ENCODE measurements around the gene EIF2B4. TPM values are rescaled to one million over a fixed set of nuclear protein-coding genes. Genes with fewer than 3 reads are reported as not detected.

The EIF2B4 gene
- total and polyA plus RNA-seq, 2 of the 13 experiments (the other 11 are each of a cell fraction or from before 2014, with no cell fraction given): 91.5 to 96.4 TPM

DNA sequence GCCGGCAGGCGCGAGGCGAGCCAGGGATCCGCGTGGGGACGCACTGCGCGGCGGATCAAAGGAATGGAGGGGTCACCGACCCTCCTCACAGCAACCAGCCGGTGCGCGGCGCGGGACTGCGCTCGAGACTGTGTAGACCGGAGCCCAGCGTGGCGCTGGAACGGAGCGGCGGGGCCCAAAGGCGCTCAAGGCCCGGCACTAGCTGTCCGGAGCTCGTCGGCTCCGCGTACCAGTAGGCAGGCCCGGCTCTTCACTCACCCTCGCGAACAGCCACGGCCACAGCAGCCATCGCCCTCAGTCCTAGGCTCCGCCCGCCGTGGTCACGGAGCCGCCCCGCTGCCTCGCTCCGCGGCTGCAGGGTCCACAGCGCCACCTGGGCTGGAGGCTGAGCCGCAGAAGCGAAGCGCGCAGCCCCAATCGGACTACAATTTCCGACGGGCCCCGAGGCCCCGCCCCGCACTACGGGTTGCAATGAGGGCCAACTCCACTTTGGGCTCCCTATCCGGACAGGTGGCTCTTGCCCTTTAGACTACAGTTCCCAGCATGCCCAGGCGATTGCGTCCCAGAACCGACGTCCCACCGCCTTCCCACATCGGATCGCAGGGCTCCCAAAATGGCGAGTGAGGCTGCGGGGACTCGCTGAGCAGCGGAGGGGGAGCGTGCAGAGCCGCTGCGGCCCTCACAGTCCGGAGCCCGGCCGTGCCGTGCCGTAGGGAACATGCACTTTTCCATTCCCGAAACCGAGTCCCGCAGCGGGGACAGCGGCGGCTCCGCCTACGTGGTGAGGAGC is at the start of gene EIF2B4, which contains the start of gene SNX17 (continued):
- TF ChIP-seq, protein P1, sequence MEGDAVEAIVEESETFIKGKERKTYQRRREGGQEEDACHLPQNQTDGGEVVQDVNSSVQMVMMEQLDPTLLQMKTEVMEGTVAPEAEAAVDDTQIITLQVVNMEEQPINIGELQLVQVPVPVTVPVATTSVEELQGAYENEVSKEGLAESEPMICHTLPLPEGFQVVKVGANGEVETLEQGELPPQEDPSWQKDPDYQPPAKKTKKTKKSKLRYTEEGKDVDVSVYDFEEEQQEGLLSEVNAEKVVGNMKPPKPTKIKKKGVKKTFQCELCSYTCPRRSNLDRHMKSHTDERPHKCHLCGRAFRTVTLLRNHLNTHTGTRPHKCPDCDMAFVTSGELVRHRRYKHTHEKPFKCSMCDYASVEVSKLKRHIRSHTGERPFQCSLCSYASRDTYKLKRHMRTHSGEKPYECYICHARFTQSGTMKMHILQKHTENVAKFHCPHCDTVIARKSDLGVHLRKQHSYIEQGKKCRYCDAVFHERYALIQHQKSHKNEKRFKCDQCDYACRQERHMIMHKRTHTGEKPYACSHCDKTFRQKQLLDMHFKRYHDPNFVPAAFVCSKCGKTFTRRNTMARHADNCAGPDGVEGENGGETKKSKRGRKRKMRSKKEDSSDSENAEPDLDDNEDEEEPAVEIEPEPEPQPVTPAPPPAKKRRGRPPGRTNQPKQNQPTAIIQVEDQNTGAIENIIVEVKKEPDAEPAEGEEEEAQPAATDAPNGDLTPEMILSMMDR (CRISPR knock-in tag; IDR thresholded peaks at IDR 0.05): peak; percentile 100
- TF ChIP-seq, protein P2, sequence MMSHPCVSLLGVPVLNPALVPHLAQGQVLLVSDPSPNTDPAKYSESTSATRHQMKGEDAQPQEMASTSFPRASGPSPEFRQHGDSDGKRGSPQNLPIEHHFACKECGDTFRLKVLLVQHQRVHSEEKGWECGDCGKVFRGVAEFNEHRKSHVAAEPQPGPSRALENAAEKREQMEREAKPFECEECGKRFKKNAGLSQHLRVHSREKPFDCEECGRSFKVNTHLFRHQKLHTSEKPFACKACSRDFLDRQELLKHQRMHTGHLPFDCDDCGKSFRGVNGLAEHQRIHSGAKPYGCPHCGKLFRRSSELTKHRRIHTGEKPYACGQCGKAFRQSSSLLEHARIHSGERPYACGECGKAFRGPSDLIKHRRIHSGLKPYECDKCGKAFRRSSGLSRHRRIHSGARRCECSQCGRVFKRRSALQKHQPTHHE (CRISPR knock-in tag; IDR thresholded peaks at IDR 0.05; ENCODE audit: borderline replicate concordance): peak; percentile 99
- peak; percentile 100 for TF ChIP-seq ZFY (CRISPR knock-in tag; IDR thresholded peaks at IDR 0.05)
- peak; percentile 78; the same call in 1 of the 2 replicates for TF ChIP-seq CAMTA2 (CRISPR knock-in tag; IDR thresholded peaks at IDR 0.05; ENCODE audit: borderline replicate concordance)
- no peak for TF ChIP-seq CHD4 (IDR thresholded peaks at IDR 0.05; ENCODE audit: borderline replicate concordance, low read length)
- TF ChIP-seq ZNF576 (CRISPR knock-in tag; IDR thresholded peaks at IDR 0.05): no peak; the same call in none of the 2 replicates
- TF ChIP-seq REXO4 (CRISPR knock-in tag; IDR thresholded peaks at IDR 0.05; ENCODE audit: borderline replicate concordance): no peak; the same call in 1 of the 2 replicates
- TF ChIP-seq KLF12 (CRISPR knock-in tag; IDR thresholded peaks at IDR 0.05; ENCODE audit: borderline replicate concordance): peak; percentile 92; the same call in 1 of the 2 replicates
- TF ChIP-seq BHLHE40 (IDR thresholded peaks at IDR 0.05; ENCODE audit: low read length): no peak; the same call in none of the 2 replicates
- peak; percentile 69 for TF ChIP-seq PPARG (CRISPR knock-in tag; conservative IDR thresholded peaks at IDR 0.05)
- TF ChIP-seq, protein P3, sequence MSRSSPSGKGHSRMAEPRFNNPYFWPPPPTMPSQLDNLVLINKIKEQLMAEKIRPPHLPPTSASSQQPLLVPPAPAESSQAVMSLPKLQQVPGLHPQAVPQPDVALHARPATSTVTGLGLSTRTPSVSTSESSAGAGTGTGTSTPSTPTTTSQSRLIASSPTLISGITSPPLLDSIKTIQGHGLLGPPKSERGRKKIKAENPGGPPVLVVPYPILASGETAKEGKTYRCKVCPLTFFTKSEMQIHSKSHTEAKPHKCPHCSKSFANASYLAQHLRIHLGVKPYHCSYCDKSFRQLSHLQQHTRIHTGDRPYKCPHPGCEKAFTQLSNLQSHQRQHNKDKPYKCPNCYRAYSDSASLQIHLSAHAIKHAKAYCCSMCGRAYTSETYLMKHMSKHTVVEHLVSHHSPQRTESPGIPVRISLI (CRISPR knock-in tag; IDR thresholded peaks at IDR 0.05; ENCODE audit: borderline replicate concordance): peak; percentile 55; the same call in 1 of the 2 replicates
- no peak; the same call in 1 of the 2 replicates for TF ChIP-seq EHMT2 (IDR thresholded peaks at IDR 0.05; ENCODE audit: borderline replicate concordance, low read depth, low read length)
- TF ChIP-seq NAIF1 (CRISPR knock-in tag; IDR thresholded peaks at IDR 0.05; ENCODE audit: borderline replicate concordance): peak; percentile 98
- TF ChIP-seq ATRX (CRISPR knock-in tag; IDR thresholded peaks at IDR 0.05; ENCODE audit: borderline replicate concordance): no peak
- TF ChIP-seq ZNF317 (CRISPR knock-in tag; IDR thresholded peaks at IDR 0.05): peak; percentile 88
- TF ChIP-seq MXI1 (IDR thresholded peaks at IDR 0.05; ENCODE audit: borderline replicate concordance, low read depth, low read length): peak; percentile 86
- TF ChIP-seq MYPOP (CRISPR knock-in tag; IDR thresholded peaks at IDR 0.05): peak; percentile 92
- TF ChIP-seq, protein P4, sequence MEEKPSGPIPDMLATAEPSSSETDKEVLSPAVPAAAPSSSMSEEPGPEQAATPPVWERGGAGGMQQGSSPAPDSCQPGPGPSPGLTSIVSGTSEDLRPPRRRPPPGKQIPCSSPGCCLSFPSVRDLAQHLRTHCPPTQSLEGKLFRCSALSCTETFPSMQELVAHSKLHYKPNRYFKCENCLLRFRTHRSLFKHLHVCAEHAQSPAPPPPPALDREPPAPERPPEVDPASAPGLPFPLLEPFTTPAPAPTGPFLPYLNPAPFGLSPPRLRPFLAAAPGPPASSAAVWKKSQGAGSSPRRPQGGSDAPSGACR (CRISPR knock-in tag; IDR thresholded peaks at IDR 0.05): peak; percentile 99
- TF ChIP-seq ZNF451 (CRISPR knock-in tag; IDR thresholded peaks at IDR 0.05): peak; percentile 96
- 0 out of 2 replicates have a peak, but pooled peaks have one; percentile 14 for TF ChIP-seq ZNF33A (CRISPR knock-in tag; IDR thresholded peaks at IDR 0.05; ENCODE audit: borderline replicate concordance)
- TF ChIP-seq ZZZ3 (CRISPR knock-in tag; IDR thresholded peaks at IDR 0.05; ENCODE audit: borderline replicate concordance): peak; percentile 87
